GM15510 (cell line): ENCODE results near the gene LYST.

Experiments used
- POLR2A ChIP-seq: IDR thresholded peaks from 3 replicates; pipeline ENCODE4 v1.6.1; 2011; ENCODE audit warnings: borderline replicate concordance; ENCODE audit not compliant: insufficient read length; ENCODE audit errors: extremely low read depth

LYST gene

DNA sequence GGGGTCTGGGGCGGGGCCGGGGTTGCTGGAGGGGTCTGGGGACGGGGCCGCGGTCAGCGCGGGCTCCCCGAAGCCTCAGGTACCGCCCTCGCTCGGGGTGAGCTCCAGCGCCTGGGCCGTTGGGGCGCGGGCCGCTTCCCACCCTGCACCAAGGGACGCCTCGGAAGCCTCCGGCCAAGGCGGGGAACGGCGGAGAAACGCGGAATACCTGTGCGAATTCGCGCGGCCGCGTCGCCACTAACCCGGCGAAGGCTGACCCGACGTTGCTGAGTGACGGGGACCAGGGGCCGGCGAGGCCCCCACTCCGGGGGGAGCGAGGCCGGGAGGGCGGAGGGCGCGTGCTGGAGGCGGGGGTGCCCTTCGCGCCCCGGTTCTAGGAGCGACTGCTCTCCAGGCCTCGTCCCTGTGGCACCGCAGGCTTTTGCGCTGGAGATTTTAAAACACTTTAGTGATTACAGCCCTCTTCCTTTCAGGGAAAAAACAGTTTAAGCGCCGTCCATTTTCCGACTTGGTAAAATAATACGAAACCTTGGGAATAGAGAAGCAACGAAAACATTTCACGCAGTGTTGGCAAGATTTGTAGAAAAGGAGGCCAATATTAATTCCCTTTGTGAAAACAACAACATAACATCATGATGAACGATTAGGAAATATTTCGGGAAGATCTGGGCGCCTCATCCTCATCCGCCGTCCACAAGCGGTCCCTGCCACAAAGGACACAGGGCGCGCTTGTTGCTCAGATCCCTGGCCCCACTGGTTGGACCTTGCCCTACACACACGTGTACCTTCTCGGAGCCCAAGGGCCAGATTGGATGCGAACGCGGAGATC, 216.2 kb downstream of the LYST start:
- no peak for TF ChIP-seq POLR2A

DNA sequence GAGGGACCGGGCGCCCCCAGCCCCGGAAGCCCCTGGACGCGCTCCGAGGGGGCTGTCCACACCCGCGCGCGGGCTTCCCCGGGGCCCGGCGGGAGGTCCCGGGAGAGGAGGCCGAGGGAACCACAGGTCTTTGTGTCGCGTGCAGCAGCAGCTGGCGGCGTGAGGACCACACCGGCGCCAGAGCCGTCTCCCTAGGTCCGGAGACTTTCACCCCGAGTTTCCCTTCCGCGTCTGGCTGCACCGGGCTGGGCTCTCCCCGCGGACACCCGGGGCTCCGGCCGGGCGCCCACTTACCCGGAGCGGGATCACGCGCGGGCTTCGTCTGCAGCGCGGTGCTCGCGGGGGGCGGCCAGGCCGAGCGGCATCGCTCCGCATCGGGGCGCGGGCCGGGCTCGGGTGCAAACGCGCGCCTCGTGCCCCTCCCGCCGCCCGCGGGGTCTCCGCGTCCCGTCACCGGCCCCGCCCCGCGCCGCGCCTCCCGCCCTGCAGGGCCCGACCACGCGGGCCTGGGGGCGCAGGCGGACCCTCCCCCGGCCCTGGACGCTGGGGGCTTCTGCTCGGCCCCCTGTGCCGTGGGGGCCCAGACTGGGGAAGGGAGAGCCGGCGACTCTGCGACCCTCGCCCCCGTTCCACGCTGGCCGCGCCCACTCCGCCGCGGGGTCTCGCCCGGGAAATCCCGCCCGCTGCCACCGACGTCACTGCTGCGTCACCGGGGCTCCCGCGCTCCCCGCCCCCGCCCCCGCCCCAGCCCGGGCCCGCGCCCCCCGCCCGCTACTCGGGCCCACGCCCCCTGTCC, 217.1 kb downstream of the LYST start, which contains the start of gene GNG4:
Gene GNG4, minus strand, starts transcription at position 417 of the 796 bp plus-strand sequence. CDS start 65,946 bp downstream, outside the sequence.
- TF ChIP-seq POLR2A, result no peak

DNA sequence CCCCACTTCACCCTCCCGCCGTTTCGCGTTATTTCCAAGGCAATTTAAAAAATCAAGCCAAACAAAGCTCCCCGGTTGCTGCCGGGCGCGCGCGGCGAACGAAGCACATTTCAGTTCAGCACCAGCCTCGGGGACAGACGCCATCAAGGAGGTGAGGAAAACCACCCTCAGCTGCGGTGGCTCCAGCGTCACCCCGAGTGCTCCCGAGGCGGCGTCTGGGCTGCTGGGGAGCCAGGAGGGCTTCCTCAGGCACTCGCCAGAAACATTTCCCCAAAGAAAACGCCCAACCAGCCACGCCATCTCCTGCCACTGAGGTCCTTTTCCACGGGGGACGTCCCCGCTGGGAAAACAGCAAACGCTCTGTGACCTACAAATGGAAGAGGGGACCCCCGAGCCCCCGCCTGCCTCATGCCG, 217.7 kb downstream of the LYST start:
- TF ChIP-seq POLR2A, result no peak

DNA sequence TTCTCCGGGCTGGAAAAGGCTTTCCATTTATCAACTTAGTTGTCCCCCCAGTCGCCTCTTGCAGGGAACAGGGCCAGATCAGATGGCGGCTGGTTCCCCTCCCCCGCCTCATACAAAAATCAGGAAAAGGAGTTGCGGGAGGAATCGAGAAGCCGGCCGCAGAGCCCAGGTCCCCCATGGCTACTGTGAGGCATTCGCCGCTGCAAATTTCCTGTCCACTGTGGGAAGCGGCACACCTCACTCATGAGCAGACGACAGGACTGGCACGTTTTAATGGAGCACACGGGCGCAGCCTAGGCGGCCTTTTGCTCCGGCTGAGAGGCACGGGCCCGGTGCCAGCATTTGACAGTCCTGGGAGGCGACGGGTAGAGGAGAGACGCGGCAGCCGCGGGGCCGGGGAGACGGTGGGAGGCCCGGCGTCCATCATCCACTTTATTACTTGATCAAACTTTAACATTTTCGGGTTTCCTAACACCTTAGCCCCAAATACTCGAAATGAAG, 218.2 kb downstream of the LYST start:
- no peak for TF ChIP-seq POLR2A

DNA sequence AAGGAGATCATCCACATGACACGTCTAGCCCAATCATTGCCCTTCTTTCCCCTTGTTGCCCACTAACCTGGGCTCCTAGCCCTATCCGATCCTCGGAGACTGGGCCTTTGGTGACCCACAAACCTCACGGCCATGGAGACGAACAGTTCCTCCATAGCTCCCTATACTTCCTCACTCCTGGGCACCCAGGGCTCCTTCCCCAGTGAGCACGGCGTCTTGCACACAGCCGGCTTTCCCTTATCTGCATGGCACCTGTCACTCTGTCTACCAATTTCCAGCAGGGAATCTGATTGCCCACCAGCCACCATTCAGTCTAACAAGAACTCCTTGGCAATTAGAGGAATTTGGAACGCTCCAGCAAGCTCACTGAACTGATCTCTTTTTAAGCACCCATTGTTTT, 220.2 kb downstream of the LYST start:
- no peak for TF ChIP-seq POLR2A

DNA sequence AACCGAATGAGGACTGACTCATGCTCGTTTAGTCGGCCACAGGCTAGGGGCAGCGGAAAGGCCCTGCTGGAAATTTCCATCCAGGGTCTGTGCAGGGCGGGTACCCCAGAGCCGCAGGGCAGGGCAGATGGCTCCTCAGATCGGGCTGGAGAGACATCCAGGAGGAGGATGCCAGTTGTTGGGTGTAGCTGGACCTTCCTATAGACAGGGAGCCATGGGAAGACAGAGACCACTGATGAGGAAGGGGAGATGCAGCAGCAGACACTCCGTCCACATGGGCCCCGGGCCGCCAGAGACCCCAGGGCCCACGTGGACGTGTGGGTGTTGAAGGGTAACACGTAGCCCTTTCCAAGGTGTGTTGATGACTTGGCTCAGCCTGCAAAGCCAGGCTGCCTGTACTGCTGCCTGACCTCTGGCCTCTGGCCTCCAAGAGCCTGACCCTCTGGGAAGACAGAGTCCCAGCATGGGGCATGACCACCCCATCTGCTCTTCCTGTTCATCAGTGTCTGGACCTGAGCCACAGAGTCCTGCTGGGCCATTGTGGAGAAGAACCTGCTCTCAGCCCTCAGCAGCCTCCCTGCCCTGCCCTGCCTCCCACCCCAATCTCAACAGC, 221.9 kb downstream of the LYST start:
- TF ChIP-seq POLR2A, result no peak

DNA sequence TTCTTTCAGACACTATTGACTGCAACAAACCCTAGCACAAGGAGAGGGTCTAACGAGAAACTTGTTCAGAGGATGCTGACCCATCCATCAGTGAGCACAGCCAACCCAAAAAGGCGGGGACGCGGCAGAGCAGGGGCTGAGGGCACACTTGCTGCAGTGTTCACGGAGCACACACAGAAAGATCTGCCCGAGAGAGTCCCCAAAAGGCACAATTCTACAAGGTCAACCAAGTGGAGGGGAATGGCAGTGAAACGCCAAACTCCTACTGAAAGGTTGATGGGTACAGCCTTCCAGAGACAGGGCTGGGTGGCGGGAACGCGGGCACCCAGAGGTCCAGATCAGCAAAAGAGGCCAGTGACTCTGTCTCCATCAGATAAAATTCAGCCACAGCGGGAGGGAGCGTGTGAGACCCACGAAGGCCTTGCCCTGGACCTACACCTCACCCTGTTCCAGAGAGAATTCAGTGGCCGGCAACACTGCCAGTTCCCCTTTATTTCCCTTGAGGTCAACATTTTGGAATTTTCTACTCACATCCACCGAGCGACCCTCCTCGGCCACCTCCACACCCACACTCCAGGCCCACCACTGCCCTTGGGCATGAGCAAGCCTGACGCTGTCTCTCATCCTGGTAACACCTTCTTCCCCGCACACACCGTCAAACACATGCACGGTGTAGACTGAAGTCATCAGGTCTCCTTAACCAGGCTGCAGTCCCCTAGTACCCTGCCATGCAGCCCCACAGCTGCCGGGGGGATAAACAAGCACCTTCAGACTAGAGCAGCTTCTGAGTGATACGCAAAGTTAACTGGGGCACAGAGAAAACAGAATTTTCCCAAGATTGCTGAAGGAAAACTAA, 222.6 kb downstream of the LYST start:
- TF ChIP-seq POLR2A, result no peak

DNA sequence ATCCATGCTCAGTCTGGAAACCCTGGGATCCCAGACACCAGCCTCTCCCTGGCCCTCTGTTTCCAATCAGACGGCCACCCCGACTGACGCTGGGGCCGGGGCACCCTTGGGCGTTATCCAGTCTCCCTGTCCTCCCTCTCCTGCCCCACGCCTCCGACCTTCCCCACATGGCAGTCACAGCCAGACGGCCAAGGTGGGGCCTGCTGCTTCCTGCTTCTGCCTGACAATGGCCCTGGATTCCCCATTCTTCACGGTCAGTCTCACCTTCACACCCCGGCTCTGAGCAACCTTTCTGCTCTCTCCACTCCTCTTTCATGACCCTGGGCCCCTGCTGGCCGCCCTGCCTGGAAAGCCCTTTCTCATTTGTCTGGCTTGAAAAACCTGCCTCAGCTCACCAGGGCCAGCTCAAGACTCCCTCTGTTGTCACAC, 223.7 kb downstream of the LYST start:
- TF ChIP-seq POLR2A, result no peak

DNA sequence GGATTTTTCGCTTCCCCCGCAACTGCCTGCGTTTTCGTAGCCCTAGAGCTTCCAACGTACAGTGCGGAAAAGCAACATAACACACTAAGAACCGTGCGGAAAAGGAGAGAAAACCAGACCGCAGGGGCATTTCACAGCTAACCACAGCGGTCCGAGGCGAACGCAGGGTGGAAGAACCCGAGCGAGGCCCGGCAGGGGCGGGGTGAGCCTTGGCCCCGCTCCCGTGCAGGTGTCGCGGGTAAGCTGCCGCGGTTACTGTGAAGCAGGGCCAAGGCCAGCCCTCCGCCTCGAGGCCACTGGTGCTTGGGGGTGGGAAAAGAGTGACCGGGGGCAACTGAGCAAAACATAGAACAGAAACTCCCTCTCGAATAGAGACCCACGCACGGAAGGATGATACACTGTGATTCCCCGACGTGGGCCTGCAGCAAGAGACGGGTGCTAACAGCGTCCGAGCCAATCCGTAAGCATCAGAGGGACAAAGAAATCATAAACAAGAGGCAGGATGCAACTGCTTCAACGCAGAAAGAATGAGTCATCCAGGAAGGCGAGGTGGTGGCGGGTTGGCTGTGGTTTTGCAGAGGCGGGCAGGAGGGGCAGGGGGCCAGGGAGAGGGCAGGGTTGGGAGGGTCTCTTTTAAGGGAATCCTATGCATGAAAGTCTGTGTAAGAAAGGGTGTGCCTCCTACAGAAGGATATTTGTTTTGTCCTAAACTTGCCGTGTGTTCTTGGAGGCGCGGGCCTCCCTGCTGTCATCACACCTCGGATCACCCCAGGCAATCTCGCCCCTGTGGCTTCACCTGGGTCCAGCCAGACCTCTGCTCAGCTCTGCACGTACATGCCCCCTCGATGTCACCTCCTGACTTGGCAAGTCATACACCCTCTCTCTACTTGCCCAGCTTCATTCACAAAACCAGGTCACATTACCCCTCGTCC, 224.4 kb downstream of the LYST start:
- TF ChIP-seq POLR2A, result no peak

DNA sequence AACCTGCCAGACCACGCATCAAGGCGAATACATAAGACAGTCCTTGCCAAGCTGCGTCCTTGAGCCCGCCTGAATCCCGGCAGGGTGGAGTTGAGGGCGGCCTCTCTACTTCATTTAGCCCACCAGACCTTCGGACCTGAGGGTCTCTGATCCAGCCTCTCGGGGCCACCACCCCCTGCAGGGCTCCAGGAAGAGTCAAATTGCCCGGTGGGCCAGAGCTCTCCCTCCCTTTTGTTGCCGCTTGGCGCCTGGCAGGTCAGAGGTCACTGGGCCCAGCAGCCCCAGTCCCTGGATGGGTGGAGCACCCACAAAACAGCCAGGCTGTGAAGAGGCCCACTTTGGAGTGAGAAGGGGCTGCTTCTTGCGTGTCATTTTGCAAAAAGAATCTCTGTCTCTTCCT, 226.1 kb downstream of the LYST start:
- TF ChIP-seq POLR2A, result no peak

DNA sequence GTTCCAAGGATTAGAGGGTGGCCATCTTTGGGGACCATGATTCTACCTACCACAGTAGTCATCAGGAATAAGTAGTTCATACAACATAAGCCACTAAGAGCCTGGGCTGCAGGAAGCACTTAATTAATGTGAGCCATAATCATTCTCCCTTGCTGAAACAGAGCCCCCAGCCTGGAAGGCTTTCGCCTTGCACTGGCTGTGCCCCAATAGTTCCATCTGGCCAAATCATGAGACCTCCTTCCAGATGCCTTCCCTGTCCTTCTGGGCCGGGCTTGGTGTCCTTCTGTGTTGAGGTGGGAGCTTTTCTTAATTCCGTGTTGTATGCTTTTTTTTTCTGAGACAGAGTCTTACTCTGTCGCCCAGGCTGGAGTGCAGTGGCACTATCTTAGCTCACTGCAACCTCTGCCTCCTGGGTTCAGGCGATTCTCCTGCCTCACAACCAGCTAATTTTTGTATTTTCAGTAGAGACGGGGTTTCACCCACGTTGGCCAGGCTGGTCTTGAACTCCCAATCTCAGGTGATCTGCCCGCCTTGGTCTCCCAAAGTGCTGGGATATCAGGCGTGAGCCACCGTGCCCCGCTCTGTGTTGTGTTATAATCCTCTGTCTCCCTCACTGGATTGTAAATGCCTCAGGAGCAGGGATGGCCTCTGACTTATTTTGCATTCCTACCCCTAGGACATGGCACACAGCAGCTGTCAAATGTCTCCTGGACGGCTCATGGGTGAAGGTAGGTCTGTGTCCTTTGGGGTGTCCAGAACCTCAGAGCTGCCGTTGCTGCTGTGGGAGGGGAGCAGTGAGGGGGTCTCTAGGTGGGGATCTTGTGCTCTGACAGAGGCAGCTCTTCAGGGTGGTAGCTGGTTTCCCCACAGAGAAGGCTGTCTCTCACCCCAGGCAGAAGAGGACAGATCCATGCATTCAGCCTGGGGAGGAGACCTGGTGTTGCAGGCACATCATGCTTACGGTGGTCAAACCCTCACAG, 227.2 kb downstream of the LYST start:
- no peak for TF ChIP-seq POLR2A
